Suprapubic skin (tissue), 2 donors: ENCODE data around the gene NINL.

Source experiments
- EP300 ChIP-seq: sonication (generic); formaldehyde crosslinking; IDR thresholded peaks from one replicate; pipeline ENCODE4 v1.6.1; 2017; ENCODE audit warnings: antibody characterized with exemption
- POLR2A ChIP-seq, 2 donors: fragments of 450-650 bp; IDR thresholded peaks; one replicate each; pipeline ENCODE4 v1.6.1; 2017; ENCODE audit warnings: antibody characterized with exemption in 2 of 2, mild to moderate bottlenecking in 2 of 2, moderate library complexity in 2 of 2

DNA sequence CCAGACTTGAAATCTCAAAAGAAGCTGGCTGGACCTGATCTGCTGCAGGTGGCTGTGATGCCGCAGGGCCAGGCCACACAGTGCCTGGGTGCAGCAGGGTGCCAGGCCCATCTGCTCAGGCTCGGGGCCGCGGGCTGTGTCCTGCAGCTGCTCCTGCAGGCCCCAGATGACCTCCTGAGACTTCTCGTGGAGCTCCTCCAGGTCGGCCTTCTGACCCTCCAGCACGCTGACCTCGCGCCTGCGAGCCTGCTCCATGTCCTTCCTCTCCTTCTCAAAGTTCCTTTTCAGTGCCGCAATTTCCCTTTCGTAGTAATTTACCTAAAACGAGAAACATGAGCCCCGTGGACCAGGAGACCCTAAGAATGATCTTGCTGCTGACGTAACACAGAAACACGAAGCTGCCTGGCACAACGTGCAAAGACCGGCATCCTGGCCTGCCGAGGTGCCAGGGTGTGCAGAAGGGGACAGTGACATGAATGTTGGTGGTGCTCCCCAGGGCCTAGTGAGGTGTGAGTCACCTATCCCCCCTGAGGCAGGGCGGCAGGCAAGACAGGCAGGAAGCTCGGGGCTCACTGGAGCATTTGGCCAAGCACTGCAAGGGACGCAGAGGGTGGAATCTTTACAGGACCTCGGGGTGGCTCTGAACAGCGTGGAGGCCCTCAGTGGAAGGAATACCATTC lies 106.3 kb downstream of the NINL start:
- TF ChIP-seq POLR2A (IDR thresholded peaks at IDR 0.05) (no peak), EP300 (no peak)
